HG03039 (cell line): ENCODE data around the gene TMED6.
"Not testable (repeated sequence)": the region's sequence is repeated elsewhere in the genome, so short reads cannot be mapped to it uniquely, and the experiment has no call there.

Experiments
- ATAC-seq: cut with Tn5 transposase; IDR thresholded peaks from one replicate; pipeline ENCODE4 v1.9.1; 2021; ENCODE audit warnings: mild to moderate bottlenecking, moderate library complexity; ENCODE audit not compliant: unreplicated experiment

The TMED6 gene

DNA sequence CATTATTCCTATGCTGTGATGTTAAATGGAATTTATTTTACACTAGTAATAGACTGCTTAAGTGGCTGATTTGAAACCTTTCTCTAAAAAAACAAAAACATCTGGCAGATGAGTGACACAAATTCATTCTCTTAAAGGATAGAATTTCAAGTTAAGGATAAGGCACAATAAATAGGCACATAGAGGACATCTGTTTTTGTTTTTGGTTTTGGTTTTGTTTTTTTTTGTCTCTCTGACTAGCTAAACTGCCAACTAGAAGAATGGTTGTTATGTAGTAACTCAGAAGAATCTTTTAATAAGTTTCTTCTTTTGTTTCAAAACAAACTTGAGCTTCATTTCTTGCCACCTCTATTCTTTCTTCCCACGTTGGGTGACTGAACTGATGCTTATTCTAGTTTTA, 45.6 kb downstream of the TMED6 start:
- no peak for ATAC-seq

DNA sequence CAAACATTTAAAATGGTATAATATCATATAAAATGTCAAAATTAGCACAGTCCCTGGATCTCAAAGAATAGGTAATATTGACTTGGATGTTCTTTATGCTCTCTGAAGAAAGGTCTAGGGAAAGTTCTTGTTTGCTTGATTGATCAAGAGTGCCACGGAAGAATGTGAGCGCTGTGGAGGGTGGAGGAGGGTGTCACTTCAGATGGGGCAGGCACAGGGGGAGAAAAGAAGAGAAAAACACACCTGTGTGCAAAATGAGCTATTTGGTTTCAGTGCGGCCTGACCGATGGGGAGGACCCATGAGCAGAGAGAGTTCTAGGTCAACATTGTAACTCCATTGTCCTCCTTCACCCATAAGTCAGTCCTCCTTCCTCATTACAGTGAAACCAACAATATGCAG, 49.3 kb downstream of the TMED6 start:
- ATAC-seq, result no peak

DNA sequence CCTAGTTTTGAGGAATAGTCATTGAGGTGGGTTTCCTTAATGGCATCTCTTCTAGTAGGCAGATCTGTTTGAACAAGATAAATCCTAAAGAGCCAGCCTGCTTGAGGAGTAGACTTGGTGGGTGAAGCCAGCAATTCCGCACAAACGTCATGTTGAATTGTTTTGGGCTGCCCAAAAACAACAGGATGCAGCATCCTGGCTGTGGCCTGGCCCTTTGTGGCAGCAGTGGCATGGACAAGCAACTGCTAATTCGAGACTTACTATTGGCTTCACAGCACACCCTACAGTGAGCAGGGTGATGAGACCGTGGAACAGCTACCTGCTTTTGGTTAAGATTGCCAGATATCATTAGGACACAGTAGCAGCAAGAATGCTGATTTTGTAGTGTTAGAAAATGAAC, 49.7 kb downstream of the TMED6 start:
- no peak for ATAC-seq

DNA sequence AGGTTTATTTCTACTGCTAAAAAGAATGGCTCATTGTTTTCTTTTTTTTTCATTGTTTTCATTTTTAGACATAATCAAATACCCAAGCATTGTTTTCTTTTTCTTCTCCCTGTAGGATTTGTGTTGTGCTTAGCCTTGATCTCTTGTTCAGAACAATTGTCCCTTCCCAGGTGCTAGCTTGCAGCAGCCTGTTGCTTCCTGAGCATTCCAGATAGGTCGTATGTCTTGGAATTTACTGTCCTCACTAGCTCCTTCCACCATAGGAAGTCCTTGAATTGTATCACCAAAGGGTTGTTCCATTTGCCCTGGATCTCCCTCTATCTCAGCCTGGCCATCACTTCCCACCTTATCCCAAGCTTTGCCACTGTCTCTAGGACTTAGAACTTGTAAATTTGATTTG, 50.4 kb downstream of the TMED6 start:
- no peak for ATAC-seq

DNA sequence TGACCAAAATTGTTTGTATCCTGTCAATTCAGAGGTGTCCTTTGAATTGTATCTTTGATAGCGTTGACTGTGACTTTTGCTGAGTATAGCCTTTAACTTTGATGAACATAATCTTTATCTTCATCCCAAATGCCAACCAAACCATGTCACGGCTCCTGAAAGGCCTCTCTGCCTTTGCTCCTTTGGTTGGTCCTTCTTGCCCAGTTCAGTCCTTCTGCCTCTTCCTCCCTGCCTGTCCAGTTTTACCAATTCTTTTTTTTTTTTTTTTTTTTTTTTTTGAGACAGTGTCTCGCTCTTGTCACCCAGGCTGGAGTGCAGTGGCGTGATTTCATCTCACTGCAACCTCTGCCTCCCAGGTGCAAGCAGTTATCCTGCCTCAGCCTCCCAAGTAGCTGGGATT, 53.3 kb downstream of the TMED6 start:
- ATAC-seq, result no peak

DNA sequence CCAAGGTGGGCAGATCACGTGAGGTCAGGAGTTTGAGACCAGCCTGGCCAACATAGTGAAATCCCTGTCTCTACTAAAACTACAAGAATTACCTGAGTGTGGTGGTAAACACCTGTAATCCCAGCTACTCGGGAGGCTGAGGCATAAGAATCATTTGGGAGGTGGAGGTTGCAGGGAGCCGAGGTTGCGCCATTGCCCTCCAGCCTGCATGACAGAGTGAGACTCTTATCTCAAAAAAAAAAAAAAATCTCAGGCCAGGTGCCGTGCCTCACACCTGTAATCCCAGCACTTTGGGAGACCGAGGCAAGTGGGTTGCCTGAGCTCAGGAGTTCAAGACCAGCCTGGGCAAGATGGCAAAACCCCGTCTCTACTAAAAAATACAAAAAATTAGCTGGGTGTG, 54.8 kb downstream of the TMED6 start:
- ATAC-seq, result not testable (repeated sequence)

DNA sequence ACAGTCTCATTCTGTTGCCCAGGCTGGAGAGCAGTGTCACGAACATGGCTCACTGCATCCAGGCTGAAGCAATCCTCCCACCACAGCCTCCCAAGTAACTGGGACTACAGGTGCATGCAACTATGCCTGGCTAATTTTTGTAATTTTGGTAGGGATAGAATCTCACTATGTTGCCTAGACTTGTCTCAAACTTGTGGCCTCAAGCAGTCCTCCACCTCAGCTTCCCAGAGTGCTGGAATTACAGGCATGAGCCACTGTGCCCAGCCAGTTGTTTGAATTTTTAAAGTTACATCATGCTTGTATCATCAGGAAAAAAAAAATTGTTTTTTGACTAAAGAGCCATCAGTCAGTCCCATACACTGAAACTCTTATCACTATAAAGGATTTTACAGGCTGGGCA, 57.5 kb downstream of the TMED6 start:
- ATAC-seq, result no peak

DNA sequence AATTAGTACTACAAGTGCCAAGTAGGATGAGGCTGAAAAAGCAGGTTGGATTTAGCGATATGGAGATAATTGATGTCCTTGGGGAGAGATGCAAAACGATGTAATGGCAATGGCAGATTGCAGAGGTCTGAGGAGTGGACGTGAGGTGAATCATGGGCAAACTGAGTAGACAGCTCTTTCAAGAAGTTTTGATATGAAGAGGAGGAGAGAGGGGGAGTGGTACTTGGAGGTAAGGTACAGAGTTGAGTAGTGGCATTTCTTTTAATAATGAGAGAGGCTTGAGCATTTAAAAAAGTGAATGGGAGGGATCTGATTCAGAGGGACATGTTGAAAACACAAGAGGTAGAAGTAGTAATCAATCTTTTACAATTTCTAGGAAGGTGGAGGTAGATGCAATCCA, 58.2 kb downstream of the TMED6 start:
- ATAC-seq, result no peak
